Spleen (tissue), 7 donors: Measurements from ENCODE around the gene LRP2.

ENCODE experiments used
- POLR2A ChIP-seq, 3 donors: fragments of 450-650 bp; IDR thresholded peaks; one replicate each; pipeline ENCODE4 v1.5.1; 2017; ENCODE audit warnings: antibody characterized with exemption in 3 of 3, mild to moderate bottlenecking in 1 of 3
- POLR2AphosphoS5 ChIP-seq, 3 donors: sonication (generic); formaldehyde crosslinking; IDR thresholded peaks; one replicate each; pipeline ENCODE4 v1.5.1; 2017; ENCODE audit warnings: antibody characterized with exemption in 3 of 3
- TF ChIP-seq, protein P1 (sequence below), 11 experiments: fragments of 200-600 bp in 7 of 11; fragments of 450-650 bp in 4 of 11; sonication (generic) in 4 of 11; IDR thresholded peaks in 8 of 11; conservative IDR thresholded peaks in 3 of 11; 1 replicate in 7 of 11; 2 replicates in 4 of 11; pipeline versions ENCODE4 v1.4.0 to v1.8.0; 2016 to 2021; ENCODE audit warnings: antibody characterized with exemption in 11 of 11, inconsistent platforms in 4 of 11, mild to moderate bottlenecking in 1 of 11
- donor health status: DM: no; HTN: no; CAD: no; lungs with moderate emphysema.
- donor health status: DM: no; HTN: no; CAD: no.
- donor health status: DM: no; HTN: no; CAD: no.

GRCh38 chr2:169225233-169225750, 137.0 kb downstream of the LRP2 start:
- TF ChIP-seq, protein P1, sequence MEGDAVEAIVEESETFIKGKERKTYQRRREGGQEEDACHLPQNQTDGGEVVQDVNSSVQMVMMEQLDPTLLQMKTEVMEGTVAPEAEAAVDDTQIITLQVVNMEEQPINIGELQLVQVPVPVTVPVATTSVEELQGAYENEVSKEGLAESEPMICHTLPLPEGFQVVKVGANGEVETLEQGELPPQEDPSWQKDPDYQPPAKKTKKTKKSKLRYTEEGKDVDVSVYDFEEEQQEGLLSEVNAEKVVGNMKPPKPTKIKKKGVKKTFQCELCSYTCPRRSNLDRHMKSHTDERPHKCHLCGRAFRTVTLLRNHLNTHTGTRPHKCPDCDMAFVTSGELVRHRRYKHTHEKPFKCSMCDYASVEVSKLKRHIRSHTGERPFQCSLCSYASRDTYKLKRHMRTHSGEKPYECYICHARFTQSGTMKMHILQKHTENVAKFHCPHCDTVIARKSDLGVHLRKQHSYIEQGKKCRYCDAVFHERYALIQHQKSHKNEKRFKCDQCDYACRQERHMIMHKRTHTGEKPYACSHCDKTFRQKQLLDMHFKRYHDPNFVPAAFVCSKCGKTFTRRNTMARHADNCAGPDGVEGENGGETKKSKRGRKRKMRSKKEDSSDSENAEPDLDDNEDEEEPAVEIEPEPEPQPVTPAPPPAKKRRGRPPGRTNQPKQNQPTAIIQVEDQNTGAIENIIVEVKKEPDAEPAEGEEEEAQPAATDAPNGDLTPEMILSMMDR (IDR thresholded peaks at IDR 0.05 in 8 of 11, conservative IDR thresholded peaks at IDR 0.05 in 3 of 11), result no peak
- TF ChIP-seq POLR2AphosphoS5 (IDR thresholded peaks at IDR 0.05) (no peak), POLR2A (IDR thresholded peaks at IDR 0.05) (no peak)
